AG04450 (cell line): ENCODE measurements around the gene SLC12A3. TPM values are rescaled to one million over a fixed set of nuclear protein-coding genes. Genes with fewer than 3 reads are reported as not detected.

Experiments used
- CTCF ChIA-PET: fragments of 300-600, 350-600 bp; formaldehyde crosslinking; extraction: SDS; loops from one replicate; lab custom pipeline; 2022; ENCODE audit warnings: antibody characterized with exemption, inconsistent platforms; lab: Charles Lee
- POLR2A ChIA-PET: fragments of 350-600 bp; formaldehyde crosslinking; extraction: SDS; loops from one replicate; lab custom pipeline; 2021; ENCODE audit warnings: antibody characterized with exemption, inconsistent platforms; lab: Yijun Ruan, JAX
- DNase-seq: peaks from one replicate; pipeline ENCODE4 v3.0.0-alpha.2; 2011; ENCODE audit warnings: low read depth, low spot score
- H3K27ac ChIP-seq: one replicate; pipeline ENCODE4 v1.5.1; 2012; ENCODE audit warnings: low read depth, low read length, control low read depth
- H3K27me3 ChIP-seq: one replicate; pipeline ENCODE4 v1.6.0; 2012; ENCODE audit warnings: low read length; ENCODE audit not compliant: control insufficient read depth, insufficient read depth
- H3K4me3 ChIP-seq: 2 replicates; pipeline ENCODE4 v1.5.1; 2011; ENCODE audit warnings: mild to moderate bottlenecking, low read depth, low read length, control low read depth
- H3K9me3 ChIP-seq: 2 replicates; pipeline ENCODE4 v1.5.1; 2012; ENCODE audit warnings: low read length; ENCODE audit not compliant: control insufficient read depth, insufficient read depth
- CTCF ChIP-seq: IDR thresholded peaks from 2 replicates; pipeline ENCODE4 v1.5.1; 2011; ENCODE audit warnings: low read depth, low read length, control low read depth, inconsistent platforms
- polyA plus RNA-seq: library from polyadenylated mRNA; depleted of rRNA; stranded (reverse); fragments of >200 nt; gene quantifications from 2 replicates; pipeline ENCODE4 v1.2.3, GENCODE V29; 2011

Gene SLC12A3
- polyA plus RNA-seq, 1 experiment, result not detected

GRCh38 chr16:56947604-56947995 lies 82.6 kb downstream of the SLC12A3 start:
- Histone ChIP-seq H3K27me3 (no peaks in the 10 kb centered on the region), H3K9me3 (no peaks in the 10 kb centered on the region), H3K27ac (no peak overlapping the region), H3K4me3 (no peak overlapping the region)
- CTCF ChIA-PET, result interaction anchor here (0.8 to 1.6 kb wide), 4 partner anchors 80 to 154 kb away, joined by 3 to 6 read pairs (median 4); no protein-coding TSS in a partner anchor
- POLR2A ChIA-PET, result interaction anchor here (0.6 to 4.3 kb wide), 4 partner anchors 10 to 161 kb away, joined by 3 to 25 read pairs (median 4); partner anchors contain the start of gene HERPUD1
- no peak for TF ChIP-seq CTCF
- no peak for DNase-seq

- no peak for DNase-seq
- no peak overlapping the region for H3K4me3 ChIP-seq
- no peak for TF ChIP-seq CTCF
- H3K27me3 ChIP-seq, result no peaks in the 10 kb centered on the region
- H3K27ac ChIP-seq, result no peak overlapping the region
- no peaks in the 10 kb centered on the region for H3K9me3 ChIP-seq
- ChIA-PET POLR2A (no interaction called here), CTCF (interaction anchor here (0.8 to 1.6 kb wide), 3 partner anchors 80 to 155 kb away, joined by 4 to 6 read pairs (median 4); no protein-coding TSS in a partner anchor)
Measured at GRCh38 chr16:56948234-56948633, 83.2 kb downstream of the SLC12A3 start.

- no peak overlapping the region for H3K4me3 ChIP-seq
- no peaks in the 10 kb centered on the region for H3K9me3 ChIP-seq
- DNase-seq, result no peak
- H3K27ac ChIP-seq, result peak overlapping the region; percentile 21
- ChIA-PET CTCF (interaction anchor here (1.6 to 4.3 kb wide), 3 partner anchors 83 to 157 kb away, joined by 5 to 31 read pairs (median 26); no protein-coding TSS in a partner anchor), POLR2A (no interaction called here)
- H3K27me3 ChIP-seq, result no peaks in the 10 kb centered on the region
- no peak for TF ChIP-seq CTCF
Measured at GRCh38 chr16:56950051-56950450, 85.0 kb downstream of the SLC12A3 start.

- Histone ChIP-seq H3K9me3 (no peaks in the 10 kb centered on the region), H3K27ac (no peak overlapping the region), H3K27me3 (no peaks in the 10 kb centered on the region), H3K4me3 (no peak overlapping the region)
- POLR2A ChIA-PET, result no interaction called here
- no peak for TF ChIP-seq CTCF
- CTCF ChIA-PET, result interaction anchor here (1.6 to 4.3 kb wide), 4 partner anchors 12 to 157 kb away, joined by 5 to 31 read pairs (median 17); no protein-coding TSS in a partner anchor
- no peak for DNase-seq
Measured at GRCh38 chr16:56950455-56950854, 85.4 kb downstream of the SLC12A3 start.
